NCI-H146 treated with DMSO at 0.1 percent for 48 hours (cell line): ENCODE measurements around the gene BTBD16.

Experiments used
- DNase-seq: peaks from one replicate; lab custom pipeline; 2025; ENCODE audit not compliant: unreplicated experiment; lab: John Stamatoyannopoulos, UW

Gene BTBD16

DNA sequence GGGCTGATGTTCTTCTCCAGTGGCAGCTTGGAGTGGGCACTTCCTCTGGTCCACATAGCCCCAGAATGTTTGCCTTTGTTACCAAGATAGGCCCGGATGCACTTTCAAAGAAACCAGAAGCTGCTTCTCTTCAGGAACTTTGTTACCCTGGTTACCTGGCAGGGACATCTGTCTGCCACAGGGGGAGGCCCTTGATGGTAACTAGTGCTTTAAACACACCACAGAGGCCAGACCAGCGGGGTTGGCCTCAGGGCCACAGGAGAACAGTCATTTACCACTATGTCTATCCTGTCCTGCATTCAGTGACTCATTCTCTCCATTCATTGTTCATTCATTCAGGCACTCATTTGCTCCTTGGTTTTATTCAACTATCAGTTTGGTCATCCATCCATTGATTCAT is 91.5 kb downstream of the BTBD16 start:
- DNase-seq, result no peak

DNA sequence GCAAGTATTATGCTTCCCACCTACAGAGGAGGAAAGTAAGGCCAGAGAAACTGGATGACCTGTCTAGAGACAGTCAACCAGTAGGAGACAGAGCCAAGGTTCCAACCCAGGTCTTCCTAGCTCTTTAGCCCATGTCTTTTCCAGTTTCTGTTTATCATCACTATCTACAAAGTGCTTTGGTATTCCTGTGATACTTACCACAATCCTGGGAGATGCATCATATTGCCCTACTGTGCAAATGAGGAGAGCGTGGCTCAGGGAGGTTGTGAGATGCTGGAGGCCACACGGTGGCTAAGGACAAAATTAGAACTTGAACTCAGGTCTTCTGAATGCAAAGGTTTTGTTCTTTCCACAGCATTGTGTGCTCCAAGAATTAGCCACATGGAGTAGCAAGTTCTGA is 92.2 kb downstream of the BTBD16 start:
- DNase-seq, result no peak

DNA sequence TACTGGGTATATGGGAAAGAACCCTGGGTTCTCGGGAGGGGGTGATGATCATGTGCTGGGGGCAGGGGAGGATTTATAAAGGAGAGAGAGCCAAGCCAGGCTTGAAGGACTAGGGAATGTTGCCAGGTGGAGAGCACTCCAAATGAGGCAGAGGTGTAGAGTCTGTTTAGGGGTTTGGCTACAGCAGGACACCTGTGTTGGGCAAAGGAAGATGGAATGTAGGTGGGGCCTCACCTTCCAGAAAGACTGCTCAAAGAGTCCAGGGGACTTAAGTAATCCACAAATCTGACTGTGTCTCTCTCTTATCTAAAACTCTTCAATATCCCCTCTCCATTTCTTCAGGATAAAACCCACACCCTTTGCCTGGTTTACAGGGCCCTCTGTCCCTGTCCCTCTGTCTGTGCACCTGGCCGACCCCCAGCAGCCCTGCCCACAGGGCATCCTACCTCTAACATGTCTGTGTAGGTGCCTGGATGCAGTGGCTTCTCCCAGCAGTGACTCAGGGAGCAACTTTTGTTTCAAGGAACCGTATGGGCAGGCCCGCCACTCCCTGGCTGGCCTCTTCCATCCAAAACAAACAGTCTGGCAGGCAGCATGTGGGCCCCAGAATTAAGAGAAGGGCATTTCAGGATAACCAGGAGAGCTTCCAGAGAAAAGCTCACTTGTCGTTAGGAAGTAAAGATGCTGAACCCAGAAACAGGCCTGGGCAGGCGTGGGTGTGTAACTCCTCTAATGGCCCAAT is 92.8 kb downstream of the BTBD16 start:
- DNase-seq, result no peak

DNA sequence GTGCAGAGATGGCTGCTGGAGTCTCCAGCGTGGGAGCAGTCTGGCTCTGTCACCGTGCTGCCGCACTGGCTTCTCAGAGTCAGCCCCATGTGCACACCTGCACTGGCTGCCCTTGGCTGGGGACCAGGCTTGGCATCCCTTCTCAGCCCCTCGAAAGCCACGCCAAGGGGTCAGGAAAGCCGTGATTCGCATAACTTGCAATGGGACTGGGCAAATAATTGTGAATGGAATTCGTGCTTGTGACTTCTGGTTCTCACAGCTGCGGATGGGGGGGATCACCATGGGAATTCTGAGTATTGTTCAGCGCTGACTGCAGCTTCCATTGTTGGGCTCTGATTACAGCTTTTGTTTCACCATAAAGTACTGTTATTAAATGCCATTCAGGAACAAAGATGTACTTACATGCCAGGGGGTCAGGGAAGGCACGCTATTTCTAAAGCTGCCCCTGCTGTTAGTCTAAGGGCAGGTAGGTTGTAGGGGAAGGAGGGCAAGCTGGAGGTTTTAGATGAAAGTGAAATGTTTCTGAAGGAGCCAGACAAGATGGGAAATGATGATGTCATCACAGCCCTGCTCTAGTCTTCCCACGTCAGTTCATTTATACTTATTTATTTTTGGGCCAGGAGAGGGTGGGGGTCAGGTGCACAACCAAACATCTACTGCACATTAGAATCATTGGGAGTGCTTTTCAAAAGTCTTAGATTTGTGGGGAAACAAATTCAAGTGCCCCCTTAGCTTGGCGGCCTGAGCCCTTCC is 97.6 kb downstream of the BTBD16 start:
- DNase-seq, result peak; percentile 65

DNA sequence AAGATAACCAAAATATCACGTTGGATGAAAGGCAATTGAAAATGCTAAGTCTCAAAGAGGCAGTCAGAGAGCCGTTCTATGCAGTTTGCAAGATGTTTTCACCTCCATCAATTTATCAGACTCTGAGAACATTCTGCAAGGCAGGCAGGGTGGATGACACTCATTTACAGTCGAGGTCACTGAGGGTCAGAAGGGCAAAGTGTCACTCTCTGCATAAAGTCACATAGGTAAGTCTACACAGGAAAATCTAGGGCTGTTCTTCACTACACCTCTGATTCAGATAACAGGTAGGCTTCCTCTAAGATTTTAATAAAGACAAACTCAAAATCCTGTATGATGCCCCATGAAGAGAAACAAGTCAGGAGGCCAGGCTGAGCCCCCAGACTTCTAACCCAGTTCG is 102.0 kb downstream of the BTBD16 start:
- DNase-seq, result no peak

DNA sequence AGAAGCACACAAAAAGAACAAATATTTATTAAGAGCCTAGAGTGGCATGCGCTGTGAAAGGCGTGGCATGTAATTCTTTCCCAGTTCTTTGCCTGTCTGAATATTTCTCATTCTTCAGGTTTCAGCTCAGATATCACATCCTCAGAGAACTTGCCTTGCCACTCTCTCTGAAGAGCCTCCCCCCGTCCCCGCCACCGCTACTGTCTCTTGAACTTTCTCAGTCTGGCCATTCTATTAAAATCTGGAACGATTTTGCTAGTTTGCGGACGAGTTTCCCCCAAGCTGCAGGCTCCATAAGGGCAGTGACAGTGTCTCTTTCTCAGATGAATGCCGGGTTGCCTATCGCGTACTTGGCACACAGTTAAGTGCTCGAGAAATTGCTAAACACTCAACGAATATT is 102.6 kb downstream of the BTBD16 start:
- no peak for DNase-seq

DNA sequence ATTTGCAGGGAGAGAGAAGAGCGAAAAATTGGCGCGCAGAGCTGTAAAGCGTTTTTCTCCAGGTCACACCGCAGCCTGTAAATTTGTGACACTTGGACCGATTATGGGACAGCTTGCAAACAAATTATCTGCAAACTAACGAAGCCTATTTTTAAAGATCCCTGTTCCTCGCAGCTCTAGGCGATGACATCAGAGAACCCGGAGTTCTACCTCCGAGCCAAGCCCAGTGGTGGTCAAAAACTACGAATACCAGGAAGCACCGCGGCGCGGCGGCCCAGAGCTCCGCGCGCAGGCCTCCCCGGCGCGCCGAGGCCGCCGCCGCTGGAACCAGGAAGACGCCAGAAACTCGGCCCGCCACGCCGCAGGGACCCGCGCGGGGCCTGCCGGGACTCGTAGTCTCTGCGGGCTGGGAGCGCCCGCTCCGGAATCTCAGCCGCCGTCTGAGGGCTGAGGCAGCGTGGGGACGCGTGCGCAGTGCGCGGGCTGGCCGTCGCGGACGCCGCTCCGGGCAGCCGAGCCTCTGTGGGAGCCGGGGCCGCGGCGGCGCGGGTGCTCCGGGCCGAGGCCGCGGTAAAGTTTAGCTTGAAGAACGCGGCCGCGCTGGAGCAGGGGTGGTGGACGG is 103.3 kb downstream of the BTBD16 start, which contains the start of gene PLEKHA1:
TSS of gene PLEKHA1 (plus strand) at position 472 of the 622 bp plus-strand sequence. CDS start 18,493 bp downstream, outside the sequence.
- DNase-seq, result peak; percentile 82

DNA sequence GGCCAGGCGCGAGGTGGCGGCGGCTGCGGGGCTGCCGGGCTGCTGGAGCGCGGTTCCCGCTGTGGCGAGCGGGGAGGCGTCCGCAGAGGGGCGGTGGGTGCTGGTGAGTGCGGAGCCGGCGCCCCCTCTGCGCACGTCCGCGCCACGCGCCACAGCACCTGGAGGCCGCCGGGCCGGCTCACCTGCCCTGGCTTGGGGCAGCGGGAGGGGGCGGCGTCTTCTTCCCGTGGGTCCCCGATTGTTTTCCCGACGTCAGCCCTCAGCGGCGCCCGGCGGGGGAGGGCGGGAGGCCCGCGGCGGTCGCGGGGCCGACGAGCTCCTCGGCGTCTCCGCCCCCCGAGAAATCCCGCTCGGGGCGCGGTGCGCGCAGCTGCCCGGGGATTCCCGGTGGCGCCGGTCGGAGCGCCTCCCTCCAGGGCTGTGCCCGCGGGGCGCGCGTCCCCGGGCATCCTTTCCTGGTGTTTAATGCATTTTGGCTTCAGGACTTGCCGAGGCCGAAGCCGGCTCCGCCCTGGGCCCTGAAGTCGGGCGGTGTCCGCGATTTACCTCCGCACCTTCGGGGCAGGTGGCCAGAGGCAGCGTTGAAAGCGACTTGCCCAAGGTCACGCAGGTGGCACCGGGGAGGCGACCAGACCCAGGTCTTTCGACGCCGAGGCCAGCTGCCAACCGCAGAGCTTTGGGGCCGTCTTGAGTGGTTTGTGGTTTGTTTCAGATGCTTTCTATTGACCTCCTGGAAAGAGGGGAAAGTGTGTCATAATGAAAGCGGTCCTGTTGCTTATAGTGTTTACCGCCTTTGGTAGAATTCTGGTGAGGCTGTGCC is 104.0 kb downstream of the BTBD16 start:
- DNase-seq, result peak; percentile 51

DNA sequence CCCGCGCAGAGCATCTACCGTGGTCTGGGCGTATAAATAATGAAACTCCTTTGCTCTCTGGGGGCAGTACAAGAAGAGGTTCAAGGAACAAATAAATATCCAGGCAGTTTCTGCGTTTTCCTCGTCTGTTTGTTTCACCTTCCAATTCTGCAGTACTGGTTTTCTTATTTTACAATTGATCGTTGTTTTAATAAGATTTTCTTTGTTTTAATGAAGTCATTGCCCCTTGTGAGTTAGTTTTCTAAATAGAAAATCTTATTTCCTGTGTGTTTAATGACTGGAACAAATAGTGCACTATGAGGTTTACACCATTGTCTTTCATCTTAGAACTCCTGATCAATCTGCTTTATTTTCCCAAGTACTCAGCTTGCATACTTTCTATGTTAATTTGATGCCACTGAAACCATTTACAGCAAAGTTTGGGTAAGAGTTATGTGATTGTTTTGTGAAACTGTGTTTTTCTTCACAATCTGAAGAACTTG is 104.6 kb downstream of the BTBD16 start:
- DNase-seq, result peak; percentile 50

DNA sequence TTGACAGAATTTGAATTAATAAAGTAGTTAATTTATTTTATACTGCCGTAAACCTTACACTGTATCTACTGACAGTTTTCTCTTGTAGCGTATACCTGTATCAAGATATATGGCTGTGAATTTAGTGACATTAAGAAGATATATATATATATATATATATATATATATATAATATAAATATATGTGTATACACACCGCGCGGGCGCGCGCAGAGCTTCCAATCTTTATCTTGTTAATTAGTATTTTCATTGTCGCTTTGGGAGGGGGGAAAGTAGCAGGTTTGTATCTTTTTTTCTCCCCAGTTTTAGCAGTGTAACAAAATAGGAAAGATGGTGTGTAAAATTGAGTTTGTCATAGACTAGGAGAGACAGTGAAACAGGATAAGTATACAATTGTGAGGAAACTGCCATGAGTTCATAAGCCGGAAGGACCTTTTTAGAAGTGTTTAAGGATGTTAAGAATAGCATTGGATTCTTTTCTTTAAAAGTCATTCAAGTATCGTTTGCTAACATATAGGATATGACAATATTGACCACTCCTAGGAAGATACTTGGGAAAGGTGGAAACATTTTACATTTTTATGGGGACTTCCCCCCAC is 105.4 kb downstream of the BTBD16 start:
- no peak for DNase-seq

DNA sequence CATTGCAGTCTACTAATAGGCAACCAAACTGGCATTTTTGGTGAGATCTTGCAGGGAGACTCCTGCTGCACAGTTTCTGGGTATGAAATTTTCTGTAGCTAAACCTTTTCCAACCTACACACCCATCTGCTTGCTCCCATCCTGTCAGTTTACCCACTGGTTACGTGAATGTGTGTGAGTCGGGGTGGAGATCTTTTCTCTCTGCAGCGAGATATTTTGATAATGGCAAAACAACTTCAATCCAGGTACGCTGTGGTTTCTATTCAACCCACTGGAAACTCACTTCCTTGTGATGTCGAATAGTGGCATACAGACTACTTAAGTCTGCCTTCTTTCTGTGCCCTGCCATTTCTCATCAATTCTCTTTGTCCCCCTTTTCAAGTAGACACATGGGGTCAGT is 107.9 kb downstream of the BTBD16 start:
- no peak for DNase-seq

DNA sequence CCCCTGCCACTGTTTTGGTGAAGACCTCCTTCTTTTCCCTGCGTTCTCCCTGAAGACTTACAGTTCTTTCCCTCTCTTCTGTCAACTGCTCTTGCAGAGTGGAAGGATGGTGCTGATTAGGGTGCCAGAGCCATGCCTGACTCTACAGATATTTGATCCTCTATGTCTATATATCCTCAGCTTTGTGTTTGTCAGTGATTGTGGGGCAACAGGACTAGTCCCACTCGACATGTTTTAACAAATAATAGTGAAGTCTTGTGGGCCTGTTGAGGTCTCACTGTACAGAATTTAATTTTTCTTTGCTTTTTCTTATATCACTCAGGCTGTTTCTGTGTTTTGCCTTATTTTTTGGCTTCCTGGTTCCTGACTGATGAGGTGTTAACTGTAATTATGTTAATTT is 108.4 kb downstream of the BTBD16 start:
- no peak for DNase-seq

DNA sequence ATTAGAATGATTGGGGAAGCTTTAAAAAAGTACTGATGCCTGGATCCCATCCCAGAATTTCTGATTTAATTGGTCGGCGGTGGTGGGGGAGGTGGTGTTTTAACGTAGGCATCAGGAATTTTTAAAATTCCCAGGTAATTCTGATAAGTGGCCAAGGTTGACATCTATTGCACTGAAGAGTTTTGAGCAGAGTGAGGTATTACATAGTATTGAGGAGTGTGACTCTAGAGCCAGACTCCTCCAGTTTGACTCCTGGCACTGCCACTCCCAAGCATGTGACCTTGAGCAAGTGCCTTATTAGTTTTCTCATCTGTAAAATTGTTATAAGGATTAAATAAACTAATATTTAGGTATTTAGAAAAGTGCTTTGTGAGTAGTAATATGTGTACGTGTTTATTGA is 109.6 kb downstream of the BTBD16 start:
- DNase-seq, result no peak

DNA sequence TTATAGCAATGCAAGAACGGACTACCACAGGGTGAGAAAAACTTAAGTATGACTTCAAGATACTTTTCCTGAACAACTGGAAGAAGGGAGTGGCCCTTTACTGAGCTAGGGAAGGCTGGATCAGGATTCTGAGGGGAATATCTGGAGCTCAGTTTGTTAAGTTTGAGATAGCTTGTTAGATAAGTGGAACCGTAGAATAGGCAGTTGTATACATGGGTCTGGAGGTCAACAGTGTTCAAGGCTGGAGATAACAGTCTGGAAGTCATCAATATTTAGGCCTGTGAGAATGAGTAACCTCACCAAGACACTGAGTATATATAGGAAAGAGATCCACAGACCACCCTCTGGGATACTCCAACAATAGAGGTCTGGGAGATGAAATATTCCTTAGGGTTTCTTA is 110.6 kb downstream of the BTBD16 start:
- DNase-seq, result no peak

DNA sequence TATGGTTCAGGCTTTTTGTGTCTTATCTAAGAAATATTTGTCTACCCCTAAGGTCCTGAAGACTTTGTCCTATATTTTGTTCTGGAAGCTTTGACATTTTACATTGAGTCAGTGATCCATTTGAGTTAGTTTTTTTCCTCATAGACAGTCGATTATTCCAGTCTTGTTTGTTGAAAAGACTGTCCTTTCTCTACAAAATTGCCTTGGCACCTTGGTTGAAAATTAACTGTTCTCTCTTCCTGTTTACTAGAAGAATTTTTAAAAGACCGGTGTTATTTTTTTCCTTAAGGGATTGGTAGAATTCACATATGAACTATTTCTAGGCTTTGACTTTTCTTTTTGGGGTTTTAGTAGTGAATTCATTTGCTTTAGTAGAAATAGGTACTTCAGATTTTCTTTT is 115.4 kb downstream of the BTBD16 start:
- no peak for DNase-seq

DNA sequence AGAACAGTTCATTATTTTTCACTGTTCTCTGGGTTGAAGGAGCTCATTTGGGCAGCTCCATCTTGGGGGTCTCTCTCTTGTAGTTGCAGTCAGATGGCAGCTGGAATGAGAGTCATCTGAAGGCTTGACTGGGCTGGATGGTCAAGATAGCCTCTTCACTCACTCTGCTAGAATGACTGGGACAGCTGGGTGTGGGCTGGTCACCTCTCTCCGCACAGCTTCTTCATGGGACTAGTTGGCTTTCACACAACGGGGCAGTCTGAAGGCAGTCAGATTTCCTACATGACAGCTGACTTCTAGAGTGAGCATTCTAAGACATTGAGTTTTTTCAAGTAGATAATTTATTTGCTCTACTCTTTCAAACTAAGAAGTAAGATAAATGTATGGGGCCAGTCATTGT is 116.5 kb downstream of the BTBD16 start:
- no peak for DNase-seq
